H1 (cell line): ENCODE results near the gene MIDN. TPM values are rescaled to one million over a fixed set of nuclear protein-coding genes. Genes with fewer than 3 reads are reported as not detected.

Source experiments
- CTCF ChIA-PET: fragments of 300-600 bp; sonication (Branson Sonifier 250); formaldehyde crosslinking; loops from one replicate; lab custom pipeline; 2021; ENCODE audit not compliant: partially characterized antibody; lab: Charles Lee
- POLR2A ChIA-PET: fragments of 300-600 bp; sonication (Branson Sonifier 250); formaldehyde crosslinking; loops from one replicate; lab custom pipeline; 2021; ENCODE audit warnings: inconsistent platforms; ENCODE audit not compliant: partially characterized antibody; lab: Charles Lee
- DNase-seq, 2 experiments: peaks; one replicate each; pipeline versions ENCODE4 v3.0.0 to v3.0.0-alpha.2; 2010 to 2022; ENCODE audit warnings: low spot score in 2 of 2, low read depth in 1 of 2, mixed read lengths in 1 of 2
- FAIRE-seq: peaks from 2 replicates; lab custom pipeline; 2011; peaks lifted over from hg19 to GRCh38; lab: Jason Lieb, UNC
- H2AFZ ChIP-seq: 2 replicates; pipeline ENCODE4 v1.8.1; 2012; ENCODE audit warnings: low read length, inconsistent platforms
- H2AK5ac ChIP-seq: 2 replicates; pipeline ENCODE4 v1.6.1; 2013; ENCODE audit warnings: low read depth, low read length
- H2BK120ac ChIP-seq: replicated peaks from 2 replicates; pipeline ENCODE3; 2013; ENCODE audit warnings: low read depth, low read length, inconsistent platforms
- H2BK12ac ChIP-seq: 2 replicates; pipeline ENCODE4 v1.6.1; 2013; ENCODE audit warnings: low read depth, low read length
- H2BK15ac ChIP-seq: 2 replicates; pipeline ENCODE4 v1.6.1; 2013; ENCODE audit warnings: low read length
- H2BK20ac ChIP-seq: 2 replicates; pipeline ENCODE4 v1.6.1; 2013; ENCODE audit warnings: low read length
- H2BK5ac ChIP-seq: 2 replicates; pipeline ENCODE4 v1.6.1; 2013; ENCODE audit warnings: low read depth, low read length
- H3K14ac ChIP-seq: 2 replicates; pipeline ENCODE4 v1.6.1; 2013; ENCODE audit warnings: inconsistent platforms; ENCODE audit not compliant: insufficient read length
- H3K18ac ChIP-seq: 2 replicates; pipeline ENCODE4 v1.6.1; 2013; ENCODE audit warnings: low read length; ENCODE audit errors: extremely low read depth
- H3K23ac ChIP-seq: 2 replicates; pipeline ENCODE4 v1.6.1; 2013; ENCODE audit warnings: inconsistent platforms; ENCODE audit not compliant: insufficient read length
- H3K23me2 ChIP-seq: 2 replicates; pipeline ENCODE4 v1.6.1; 2013; ENCODE audit warnings: low read depth, low read length
- H3K27ac ChIP-seq: 2 replicates; pipeline ENCODE4 v1.6.1; 2011; ENCODE audit warnings: low read depth, low read length, inconsistent platforms
- H3K27me3 ChIP-seq, 4 experiments: replicated peaks in 1 of 4; 1 replicate in 1 of 4; 2 replicates in 3 of 4; pipeline versions ENCODE4 v1.6.1 to v1.8.1; 2011 to 2013; ENCODE audit warnings: low read length in 3 of 4, mild to moderate bottlenecking in 3 of 4, inconsistent platforms in 2 of 4, mixed read lengths in 2 of 4, moderate library complexity in 1 of 4; ENCODE audit not compliant: control insufficient read depth in 3 of 4, insufficient read depth in 3 of 4; ENCODE audit errors: extremely low read depth in 1 of 4
- H3K36me3 ChIP-seq, 4 experiments: 2 replicates each; pipeline versions ENCODE4 v1.6.1 to v1.8.1; 2011 to 2013; ENCODE audit warnings: mild to moderate bottlenecking in 4 of 4, low read length in 3 of 4, moderate library complexity in 2 of 4, control low read depth in 1 of 4, inconsistent platforms in 1 of 4; ENCODE audit not compliant: insufficient read depth in 4 of 4, control insufficient read depth in 2 of 4
- H3K4ac ChIP-seq: replicated peaks from 2 replicates; pipeline ENCODE3; 2013; ENCODE audit warnings: low read length, low read depth, mixed read lengths, inconsistent platforms; ENCODE audit not compliant: insufficient read length
- H3K4me1 ChIP-seq, 4 experiments: replicated peaks in 1 of 4; 1 replicate in 1 of 4; 2 replicates in 3 of 4; pipeline versions ENCODE4 v1.6.1 to v1.8.1; 2011 to 2013; ENCODE audit warnings: low read length in 3 of 4, inconsistent platforms in 2 of 4, mixed read lengths in 1 of 4; ENCODE audit not compliant: insufficient read depth in 4 of 4, control insufficient read depth in 3 of 4
- H3K4me2 ChIP-seq, 2 experiments: 2 replicates each; pipeline versions ENCODE4 v1.6.1 to v1.8.1; 2011 to 2013; ENCODE audit warnings: low read depth in 2 of 2, low read length in 2 of 2, control low read depth in 1 of 2, inconsistent platforms in 1 of 2, mild to moderate bottlenecking in 1 of 2; ENCODE audit not compliant: insufficient read depth in 1 of 2
- H3K4me3 ChIP-seq, 4 experiments: fragments of 200-600, 300-600 bp in 1 of 4; sonication (generic), shearing (Covaris generic), sonication (Bioruptor Twin) in 1 of 4; 2 replicates each; pipeline versions ENCODE4 v1.5.1 to v1.8.1; 2011 to 2016; ENCODE audit warnings: low read length in 4 of 4, low read depth in 3 of 4, control low read depth in 2 of 4, inconsistent platforms in 2 of 4, mild to moderate bottlenecking in 2 of 4, mixed read lengths in 1 of 4, moderate library complexity in 1 of 4; ENCODE audit not compliant: insufficient read depth in 2 of 4; ENCODE audit errors: extremely low read depth in 1 of 4
- H3K56ac ChIP-seq: replicated peaks from 2 replicates; pipeline ENCODE3; 2013; ENCODE audit warnings: low read depth, mild to moderate bottlenecking, mixed read lengths, low read length, inconsistent platforms; ENCODE audit not compliant: insufficient read length
- H3K79me1 ChIP-seq: 2 replicates; pipeline ENCODE4 v1.6.1; 2013; ENCODE audit warnings: low read depth, low read length, control low read depth
- H3K79me2 ChIP-seq, 2 experiments: 2 replicates each; pipeline versions ENCODE4 v1.6.1 to v1.8.1; 2012 to 2013; ENCODE audit warnings: low read length in 2 of 2, mild to moderate bottlenecking in 2 of 2, inconsistent platforms in 1 of 2; ENCODE audit not compliant: insufficient read depth in 2 of 2, control insufficient read depth in 1 of 2
- H3K9ac ChIP-seq, 4 experiments: replicated peaks in 1 of 4; 1 replicate in 1 of 4; 2 replicates in 3 of 4; pipeline versions ENCODE4 v1.6.1 to v1.8.1; 2011 to 2013; ENCODE audit warnings: low read depth in 3 of 4, low read length in 3 of 4, control low read depth in 2 of 4, mild to moderate bottlenecking in 2 of 4, moderate library complexity in 2 of 4, inconsistent platforms in 1 of 4; ENCODE audit errors: extremely low read depth in 1 of 4
- H3K9me3 ChIP-seq, 2 experiments: 2 replicates each; pipeline versions ENCODE4 v1.6.1 to v1.8.1; 2012 to 2013; ENCODE audit warnings: mild to moderate bottlenecking in 2 of 2, moderate library complexity in 2 of 2, control low read depth in 1 of 2, inconsistent platforms in 1 of 2, low read depth in 1 of 2, low read length in 1 of 2, mixed read lengths in 1 of 2; ENCODE audit not compliant: insufficient read depth in 2 of 2
- H4K20me1 ChIP-seq, 2 experiments: replicated peaks in 1 of 2; 2 replicates each; pipeline versions ENCODE3 to v1.8.1; 2011 to 2013; ENCODE audit warnings: inconsistent platforms in 2 of 2, low read length in 2 of 2, mild to moderate bottlenecking in 1 of 2; ENCODE audit not compliant: insufficient read depth in 2 of 2, control insufficient read depth in 1 of 2
- H4K5ac ChIP-seq: 2 replicates; pipeline ENCODE4 v1.6.1; 2013; ENCODE audit warnings: low read length, low read depth, mixed read lengths, inconsistent platforms; ENCODE audit not compliant: insufficient read length
- H4K8ac ChIP-seq: 2 replicates; pipeline ENCODE4 v1.8.0; 2013; ENCODE audit warnings: mild to moderate bottlenecking, moderate library complexity, low read length, inconsistent platforms; ENCODE audit not compliant: insufficient read depth; ENCODE audit errors: extremely low read depth
- H4K91ac ChIP-seq: replicated peaks from 2 replicates; pipeline ENCODE3; 2013; ENCODE audit warnings: low read length, mixed read lengths, inconsistent platforms; ENCODE audit not compliant: insufficient read length
- CTBP2 ChIP-seq: IDR thresholded peaks from 2 replicates; pipeline ENCODE4 v1.7.0; 2011; ENCODE audit warnings: borderline replicate concordance, mild to moderate bottlenecking, moderate library complexity, mixed read lengths, low read length; ENCODE audit not compliant: insufficient read depth, insufficient read length
- JUN ChIP-seq: IDR thresholded peaks from 2 replicates; pipeline ENCODE4 v1.6.1; 2011; ENCODE audit warnings: low read depth, mild to moderate bottlenecking, improper control_type of control experiment, low read length
- MAX ChIP-seq: IDR thresholded peaks from 2 replicates; pipeline ENCODE4 v1.6.1; 2012; ENCODE audit warnings: inconsistent platforms
- NRF1 ChIP-seq: IDR thresholded peaks from 2 replicates; pipeline ENCODE4 v1.6.1; 2011; ENCODE audit warnings: mild to moderate bottlenecking, low read depth, low read length, improper control_type of control experiment
- PHF8 ChIP-seq: fragments of 200-600 bp; sonication (generic); conservative IDR thresholded peaks from 2 replicates; pipeline ENCODE4 v1.7.1; 2012; ENCODE audit warnings: low read depth, mild to moderate bottlenecking, inconsistent platforms, low read length, moderate library complexity
- POLR2A ChIP-seq, 2 experiments: IDR thresholded peaks; 1 replicate in 1 of 2; 2 replicates in 1 of 2; pipeline ENCODE4 v1.6.1; 2011; ENCODE audit warnings: low read depth in 2 of 2, low read length in 2 of 2, mild to moderate bottlenecking in 2 of 2; ENCODE audit errors: control extremely low read depth in 1 of 2
- RFX5 ChIP-seq: IDR thresholded peaks from 2 replicates; pipeline ENCODE4 v1.6.1; 2011; ENCODE audit warnings: low read depth, low read length, improper control_type of control experiment, borderline replicate concordance
- RXRA ChIP-seq: IDR thresholded peaks from 2 replicates; pipeline ENCODE4 v1.6.1; 2011; ENCODE audit warnings: low read depth, mild to moderate bottlenecking, low read length, moderate library complexity; ENCODE audit not compliant: insufficient read depth
- SIRT6 ChIP-seq: IDR thresholded peaks from one replicate; pipeline ENCODE4 v1.7.1; 2012; ENCODE audit warnings: low read length, inconsistent platforms
- SP2 ChIP-seq: IDR thresholded peaks from 2 replicates; pipeline ENCODE4 v1.6.1; 2012; ENCODE audit warnings: mild to moderate bottlenecking, low read length, inconsistent platforms
- SP4 ChIP-seq: IDR thresholded peaks from 2 replicates; pipeline ENCODE4 v1.6.1; 2012; ENCODE audit warnings: low read length, inconsistent platforms
- YY1 ChIP-seq: IDR thresholded peaks from 2 replicates; pipeline ENCODE4 v1.6.1; 2011; ENCODE audit warnings: low read depth, mild to moderate bottlenecking, low read length
- WGBS, 2 experiments: shearing (Covaris generic) in 1 of 2; methylation state at CpG; one replicate each; pipeline versions ENCODE4 v1.1.6 to v1.1.7; 2013 to 2015; ENCODE audit warnings: low lambda C conversion rate in 2 of 2, mixed read lengths in 2 of 2, inconsistent platforms in 1 of 2, low coverage in 1 of 2, missing lambda C conversion rate in 1 of 2; ENCODE audit not compliant: insufficient replicate concordance in 2 of 2, insufficient coverage in 1 of 2, insufficient read length in 1 of 2; ENCODE audit errors: extremely low coverage in 1 of 2, missing lambda C conversion rate in 1 of 2; 5-methylcytosine and 5-hydroxymethylcytosine counted together
- polyA plus RNA-seq, 7 experiments: library from polyadenylated mRNA; depleted of rRNA in 3 of 7; stranded (reverse) in 5 of 7; unstranded in 2 of 7; fragments of >200 nt in 5 of 7; fragments of 200-250 nt in 2 of 7; gene quantifications; 1 replicate in 5 of 7; 2 replicates in 1 of 7; 4 replicates in 1 of 7; pipeline versions ENCODE4 v1.2.1 to v1.2.3, GENCODE V29; 2011 to 2013; ENCODE audit warnings: missing spikeins in 2 of 7, mixed read lengths in 2 of 7
- total RNA-seq: library from RNA; stranded (reverse); fragmentation: NEBNext Ultra II Directional; extraction: Animal tissue kit (Norgen Biotek cat#: 25700); gene quantifications from 2 replicates; pipeline ENCODE4 v1.2.1, GENCODE V29; 2021

The MIDN gene
- total and polyA plus RNA-seq, 2 of the 8 experiments (the other 6 are each of a cell fraction or from before 2014, with no cell fraction given): 39.8 to 159 TPM

- H3K4me2 ChIP-seq: no peak overlapping the region
- ChIA-PET POLR2A (interaction anchor here (1.0 to 11.4 kb wide), 7 partner anchors 8 to 252 kb away, joined by 3 to 331 read pairs (median 4); partner anchors contain the start of gene CIRBP), CTCF (interaction anchor here (0.7 to 4.0 kb wide), 28 partner anchors 10 to 515 kb away, joined by 3 to 14 read pairs (median 4); partner anchors contain the start of gene CIRBP)
- H4K5ac ChIP-seq: no peak overlapping the region
- no peak overlapping the region for H3K18ac ChIP-seq
- H2BK12ac ChIP-seq: no peak overlapping the region
- H3K79me1 ChIP-seq: peaks cover 5% of the 10 kb centered on the region; the same call in 1 of the 2 replicates
- peaks cover 0 to 11% of the 10 kb centered on the region in 2 experiments for H4K20me1 ChIP-seq
- H3K9me3 ChIP-seq: no peaks in the 10 kb centered on the region
- H2AK5ac ChIP-seq: no peak overlapping the region
- H3K14ac ChIP-seq: no peak overlapping the region
- no peak for DNase-seq
- H3K4me1 ChIP-seq: peaks cover 0 to 19% (median 9%) of the 10 kb centered on the region in 4 experiments; a peak in 5 of 7 replicates
- no peak overlapping the region for H3K56ac ChIP-seq
- H2BK20ac ChIP-seq: no peak overlapping the region
- H2BK5ac ChIP-seq: no peak overlapping the region
- no peak overlapping the region for H2BK15ac ChIP-seq
- FAIRE-seq: no peak
- no peak overlapping the region for H2BK120ac ChIP-seq
- H2AFZ ChIP-seq: no peak overlapping the region
- H3K27ac ChIP-seq: no peak overlapping the region
- H3K4me3 ChIP-seq: no peak overlapping the region
- H3K4ac ChIP-seq: no peak overlapping the region
- H4K8ac ChIP-seq: no peak overlapping the region; the same call in 1 of the 2 replicates
- peaks cover 0 to 3% (median under 1%) of the 10 kb centered on the region in 4 experiments; a peak in 2 of 7 replicates for H3K27me3 ChIP-seq
- H3K23ac ChIP-seq: no peak overlapping the region
- peaks cover 10% of the 10 kb centered on the region; the same call in 1 of the 2 replicates for H3K23me2 ChIP-seq
- peaks cover 0 to 6% of the 10 kb centered on the region in 2 experiments; a peak in 1 of 4 replicates for H3K79me2 ChIP-seq
- WGBS, 2 experiments: 95% methylated on average over 19 of the region's 25 CpGs; no CpG with 5 or more reads in 1 of the 2 experiments
- no peak overlapping the region for H4K91ac ChIP-seq
- peaks cover under 1 to 15% (median 7%) of the 10 kb centered on the region in 4 experiments; a peak in 7 of 8 replicates for H3K36me3 ChIP-seq
- no peak overlapping the region for H3K9ac ChIP-seq
- TF ChIP-seq SIRT6 (no peak), YY1 (no peak), PHF8 (no peak), SP4 (no peak), MAX (no peak), RFX5 (no peak), CTBP2 (no peak), NRF1 (no peak), POLR2A (IDR thresholded peaks at IDR 0.05; ENCODE audit: control extremely low read depth in 1 of 2, low read depth in 2 of 2, low read length in 2 of 2) (no peak), RXRA (no peak), SP2 (no peak), JUN (no peak)
Measured at GRCh38 chr19:1278713-1279660, 30.6 kb downstream of the MIDN start.
